Peyer's patch (tissue), 4 donors: ENCODE measurements around the gene TEAD1.

Experiments
- POLR2A ChIP-seq, 2 donors: fragments of 450-650 bp; IDR thresholded peaks; one replicate each; pipeline ENCODE4 v1.5.1; 2017; ENCODE audit warnings: antibody characterized with exemption in 2 of 2, mild to moderate bottlenecking in 2 of 2, moderate library complexity in 2 of 2
- TF ChIP-seq, protein P1 (sequence below), 6 experiments: fragments of 450-650 bp in 4 of 6; fragments of 200-600 bp in 2 of 6; sonication (generic) in 1 of 6; IDR thresholded peaks; one replicate each; pipeline ENCODE4 v1.5.1; 2017 to 2019; ENCODE audit warnings: antibody characterized with exemption in 6 of 6, mild to moderate bottlenecking in 3 of 6, moderate library complexity in 1 of 6

DNA sequence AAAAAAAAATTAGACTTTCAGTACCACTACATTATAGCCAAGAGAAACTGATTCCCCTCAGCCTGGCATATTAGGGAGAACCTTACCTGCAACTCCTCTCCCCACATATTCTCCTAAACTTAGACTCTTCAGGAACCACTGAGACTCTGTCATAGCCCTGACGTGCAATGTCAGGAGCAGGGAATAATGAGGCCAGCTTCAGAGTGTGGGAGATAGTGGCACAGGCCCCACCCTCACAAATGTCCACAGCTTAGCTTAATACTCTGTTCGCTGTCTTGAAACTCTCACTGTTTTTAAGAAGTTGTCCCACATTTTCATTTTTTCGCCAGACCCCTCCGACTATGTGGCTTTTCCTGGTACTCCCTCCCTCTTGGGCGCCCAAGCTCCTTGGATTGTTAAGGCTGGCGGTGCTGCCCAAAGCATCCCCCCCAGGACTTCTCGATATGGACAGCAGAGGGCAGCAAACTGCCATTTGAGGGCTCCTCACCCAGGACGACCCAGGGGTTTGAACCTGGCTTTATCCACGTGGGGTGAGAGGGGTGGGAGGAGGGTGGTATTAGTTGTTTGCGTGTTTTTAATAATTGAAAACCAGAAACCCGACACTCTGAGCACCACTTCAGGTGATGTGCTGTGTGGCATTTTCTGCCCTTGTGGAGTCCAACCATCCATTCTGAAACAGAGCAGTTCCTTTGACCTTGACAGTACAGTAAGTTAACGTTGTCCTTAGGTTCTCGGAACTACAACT lies 289.7 kb downstream of the TEAD1 start:
- TF ChIP-seq, protein P1, sequence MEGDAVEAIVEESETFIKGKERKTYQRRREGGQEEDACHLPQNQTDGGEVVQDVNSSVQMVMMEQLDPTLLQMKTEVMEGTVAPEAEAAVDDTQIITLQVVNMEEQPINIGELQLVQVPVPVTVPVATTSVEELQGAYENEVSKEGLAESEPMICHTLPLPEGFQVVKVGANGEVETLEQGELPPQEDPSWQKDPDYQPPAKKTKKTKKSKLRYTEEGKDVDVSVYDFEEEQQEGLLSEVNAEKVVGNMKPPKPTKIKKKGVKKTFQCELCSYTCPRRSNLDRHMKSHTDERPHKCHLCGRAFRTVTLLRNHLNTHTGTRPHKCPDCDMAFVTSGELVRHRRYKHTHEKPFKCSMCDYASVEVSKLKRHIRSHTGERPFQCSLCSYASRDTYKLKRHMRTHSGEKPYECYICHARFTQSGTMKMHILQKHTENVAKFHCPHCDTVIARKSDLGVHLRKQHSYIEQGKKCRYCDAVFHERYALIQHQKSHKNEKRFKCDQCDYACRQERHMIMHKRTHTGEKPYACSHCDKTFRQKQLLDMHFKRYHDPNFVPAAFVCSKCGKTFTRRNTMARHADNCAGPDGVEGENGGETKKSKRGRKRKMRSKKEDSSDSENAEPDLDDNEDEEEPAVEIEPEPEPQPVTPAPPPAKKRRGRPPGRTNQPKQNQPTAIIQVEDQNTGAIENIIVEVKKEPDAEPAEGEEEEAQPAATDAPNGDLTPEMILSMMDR (IDR thresholded peaks at IDR 0.05) = peak in 5 of 6 experiments; percentile 10 to 84 (median 83)
- no peak for TF ChIP-seq POLR2A (IDR thresholded peaks at IDR 0.05)
